NCI-H748 treated with DMSO at 0.1 percent for 48 hours (cell line): ENCODE measurements around the gene ADAR.

Experiments used
- DNase-seq: peaks from one replicate; lab custom pipeline; 2025; lab: John Stamatoyannopoulos, UW

ADAR gene

DNA sequence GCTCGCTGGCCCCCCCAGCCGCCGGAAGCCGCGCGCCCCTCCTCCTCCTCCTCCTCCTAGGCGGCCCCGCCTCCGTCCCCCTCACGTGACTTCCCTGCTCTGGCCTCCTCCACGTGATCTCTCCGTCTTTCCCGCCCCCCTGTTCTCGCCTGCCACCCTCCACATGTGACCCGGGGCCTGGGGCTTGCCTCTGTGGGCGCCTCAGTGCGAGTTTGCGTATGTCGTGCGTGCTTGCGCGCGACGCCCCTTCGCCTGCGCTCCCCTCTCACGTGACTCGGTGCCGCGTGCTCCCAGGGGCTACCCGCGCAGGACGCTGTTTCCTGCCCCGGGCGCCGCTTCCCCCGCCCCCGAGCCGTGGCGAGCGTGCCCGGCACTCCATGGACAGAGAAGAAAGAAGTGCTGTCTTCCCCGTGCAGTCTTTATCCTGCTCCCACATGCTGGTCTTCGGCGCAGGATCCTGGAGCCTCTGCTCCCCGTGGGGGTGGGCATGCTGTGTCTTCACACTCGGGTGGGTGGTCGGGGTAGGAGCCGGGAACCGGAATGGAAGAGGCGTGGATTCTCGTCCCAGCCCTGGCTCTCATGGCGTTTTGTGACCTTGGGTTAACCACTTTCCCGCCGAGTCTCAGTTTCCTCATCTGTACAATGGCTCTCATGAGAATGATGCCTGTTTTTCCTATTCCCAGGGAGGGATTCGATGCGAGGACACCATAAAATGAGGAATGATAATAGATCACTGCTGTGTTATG lies 49.1 kb downstream of the ADAR start:
- DNase-seq = peak; percentile 96

DNA sequence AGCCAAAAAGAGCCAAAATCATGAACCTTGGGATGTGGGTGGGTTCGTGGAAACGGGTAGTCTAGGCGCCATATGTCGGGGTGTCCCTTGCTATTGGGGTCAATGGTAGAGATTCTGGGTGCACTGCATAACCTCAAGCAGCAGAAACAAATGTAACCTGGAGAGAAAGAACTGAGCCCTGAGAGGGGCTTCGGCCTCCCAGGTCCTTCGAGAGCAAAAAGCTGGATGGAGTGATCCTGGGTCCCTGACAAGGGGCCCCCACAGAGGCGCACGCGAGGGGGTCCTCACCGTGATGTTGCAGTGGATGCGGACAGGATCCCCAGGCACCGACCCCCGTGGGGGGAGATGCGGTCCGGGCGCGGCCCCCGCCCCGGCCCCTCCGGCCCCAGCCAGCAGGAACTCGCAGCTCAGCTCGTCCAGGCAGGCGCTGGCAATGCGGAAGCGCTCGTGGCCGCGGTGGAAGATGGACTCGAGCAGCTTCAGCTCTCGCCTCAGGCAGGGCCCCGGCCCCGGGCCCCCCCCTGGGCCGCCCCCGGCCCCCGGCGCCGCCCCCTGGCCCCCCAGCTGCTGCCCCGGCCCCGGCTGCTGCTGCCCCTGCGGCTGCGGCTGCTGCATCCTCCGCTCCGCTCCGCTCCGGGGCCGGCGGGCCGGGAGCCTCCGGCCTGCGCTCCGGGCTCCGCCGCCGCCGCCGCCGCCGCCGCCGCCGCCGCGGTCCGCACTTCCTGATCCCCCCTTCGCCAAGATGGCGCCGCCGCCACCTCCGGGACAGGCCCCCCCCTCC lies 49.9 kb downstream of the ADAR start, which contains the start of gene UBE2Q1:
Gene UBE2Q1 (minus strand): TSS at position 724 of the 781 bp plus-strand sequence. CDS start 109 bp downstream, at position 615.
- no peak for DNase-seq

DNA sequence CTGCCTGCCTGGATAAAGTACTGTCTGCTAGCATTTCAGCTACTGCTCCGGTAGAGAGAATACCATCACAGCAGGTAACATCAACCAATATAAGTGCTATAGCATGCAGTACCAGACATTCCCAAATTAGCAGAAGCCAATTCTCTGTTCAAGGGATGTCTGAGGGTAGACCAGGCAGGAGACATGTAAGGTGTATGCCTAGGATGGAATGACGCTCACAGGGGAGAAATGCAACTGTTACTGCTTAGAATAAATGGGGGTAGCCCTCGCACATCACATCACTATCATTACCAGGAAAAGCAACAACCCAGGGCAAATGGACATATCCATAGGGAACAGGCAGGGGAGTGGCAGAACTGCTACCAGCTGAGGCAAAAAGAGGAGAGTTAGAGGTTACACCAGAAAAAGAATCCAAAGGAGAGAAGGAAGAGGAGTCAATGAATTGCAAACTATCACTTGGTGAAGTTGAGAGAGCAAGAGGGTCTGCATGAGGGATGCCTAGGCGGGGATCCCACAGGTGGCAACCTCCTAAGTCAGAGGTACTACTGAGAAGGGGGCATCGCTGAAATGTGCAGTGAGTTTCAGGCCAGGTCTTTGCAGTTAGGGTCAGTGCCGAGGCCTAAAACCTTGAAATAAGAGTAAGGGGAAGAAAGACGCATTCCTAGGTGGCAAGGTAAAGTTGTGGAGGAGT lies 50.6 kb downstream of the ADAR start:
- DNase-seq = no peak

DNA sequence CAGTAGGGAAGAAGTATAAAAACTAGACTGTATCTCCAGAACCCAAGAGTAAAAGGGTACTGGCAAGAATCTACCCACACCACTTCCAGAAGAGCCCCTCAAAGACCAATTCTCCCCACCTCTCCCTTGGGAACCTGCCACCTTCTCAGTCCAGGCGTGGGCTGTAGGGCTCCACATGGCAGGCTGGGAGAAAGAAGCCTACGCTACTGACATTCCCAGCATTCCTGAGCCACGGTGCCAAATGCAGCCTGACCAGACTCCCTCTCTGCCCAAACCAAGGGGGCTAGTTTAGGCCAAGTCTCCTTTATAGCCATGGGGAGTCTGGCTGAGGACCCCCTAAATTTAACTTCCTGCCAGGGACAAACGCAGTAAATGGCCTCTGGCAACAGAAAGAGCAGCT lies 51.6 kb downstream of the ADAR start:
- DNase-seq = no peak

DNA sequence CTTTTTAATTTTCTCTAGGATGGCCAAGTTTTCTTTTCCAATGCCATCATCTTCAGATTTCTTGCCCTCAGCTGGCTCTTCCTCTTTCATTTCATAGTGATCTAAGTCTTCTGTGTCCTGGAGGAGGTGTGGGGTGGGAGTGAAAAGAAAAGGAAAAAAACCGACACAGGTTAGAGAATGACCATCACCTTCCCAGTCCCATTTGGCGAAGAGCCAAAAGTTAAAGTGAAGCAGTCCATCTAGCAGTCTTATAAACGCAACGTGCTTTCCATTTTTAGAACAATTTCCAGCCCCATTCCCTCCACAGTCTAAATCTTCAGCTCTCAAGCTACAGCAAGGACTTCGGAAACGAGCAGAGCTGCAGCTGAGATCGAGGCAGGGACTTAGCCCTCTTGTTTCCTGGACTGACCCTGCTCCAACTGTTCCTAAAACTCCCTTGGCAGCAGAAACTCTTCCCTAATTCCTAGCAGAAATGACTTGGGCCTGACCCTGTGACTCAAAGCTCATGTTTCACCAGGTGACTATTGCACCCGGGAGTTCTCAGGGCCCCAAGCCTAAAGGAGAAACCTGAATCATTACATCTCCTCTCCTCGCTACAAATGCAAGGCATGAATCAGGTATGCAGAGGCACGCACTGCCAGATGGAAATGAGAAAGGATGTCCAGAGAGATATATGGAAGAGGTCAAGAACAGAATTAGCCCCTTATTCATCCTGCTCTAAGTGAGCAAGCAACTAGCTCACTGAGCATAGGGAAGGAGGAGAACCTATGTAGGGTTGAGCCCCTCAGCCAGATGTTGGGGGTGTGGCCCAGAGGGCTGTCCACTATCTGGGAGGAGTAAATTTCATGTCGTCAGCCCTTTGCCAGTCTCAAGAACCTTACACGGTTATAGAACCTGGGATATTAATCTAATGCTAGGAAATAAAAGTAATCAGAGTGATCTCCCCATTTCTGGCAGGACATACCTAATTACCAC lies 54.6 kb downstream of the ADAR start:
- DNase-seq = no peak

DNA sequence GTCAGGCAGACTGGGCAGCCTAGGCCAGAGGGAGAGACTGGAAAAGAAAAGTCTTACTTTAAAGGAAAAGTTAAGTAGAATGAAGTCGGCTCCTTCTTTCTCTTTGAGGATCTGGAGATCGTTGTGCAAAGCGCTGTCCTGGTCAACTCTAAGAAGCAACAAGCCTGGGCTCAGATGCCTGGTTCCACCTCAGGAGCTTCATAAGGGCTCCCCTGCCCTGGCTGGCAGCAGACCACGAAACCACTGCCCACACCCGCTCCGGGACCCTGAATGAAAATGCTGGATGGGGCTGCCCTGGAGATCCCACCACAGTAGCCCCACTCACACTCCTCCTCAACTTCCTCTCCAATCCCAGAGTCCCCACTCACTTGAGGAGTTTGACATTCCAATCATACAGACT lies 56.0 kb downstream of the ADAR start:
- DNase-seq = no peak

DNA sequence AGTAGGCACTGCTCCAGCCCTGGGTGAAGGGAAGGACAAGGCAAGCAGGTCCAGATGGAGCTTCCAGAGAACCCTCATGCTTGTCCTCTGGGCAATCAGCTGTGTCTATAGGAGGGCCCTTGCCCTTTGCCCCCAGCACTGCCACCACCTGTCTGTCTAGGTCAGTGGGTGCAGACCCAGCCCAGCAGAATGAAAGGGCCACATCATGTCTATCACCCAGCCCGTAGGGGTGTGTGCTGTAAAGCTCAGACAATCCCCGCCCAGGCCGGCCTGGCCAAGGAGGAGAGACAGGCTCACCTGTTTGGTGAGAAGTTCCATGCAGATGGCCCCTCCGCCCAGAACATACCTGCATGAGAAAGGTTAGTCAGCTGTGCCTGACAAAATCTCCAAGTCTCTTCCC lies 56.5 kb downstream of the ADAR start:
- no peak for DNase-seq

DNA sequence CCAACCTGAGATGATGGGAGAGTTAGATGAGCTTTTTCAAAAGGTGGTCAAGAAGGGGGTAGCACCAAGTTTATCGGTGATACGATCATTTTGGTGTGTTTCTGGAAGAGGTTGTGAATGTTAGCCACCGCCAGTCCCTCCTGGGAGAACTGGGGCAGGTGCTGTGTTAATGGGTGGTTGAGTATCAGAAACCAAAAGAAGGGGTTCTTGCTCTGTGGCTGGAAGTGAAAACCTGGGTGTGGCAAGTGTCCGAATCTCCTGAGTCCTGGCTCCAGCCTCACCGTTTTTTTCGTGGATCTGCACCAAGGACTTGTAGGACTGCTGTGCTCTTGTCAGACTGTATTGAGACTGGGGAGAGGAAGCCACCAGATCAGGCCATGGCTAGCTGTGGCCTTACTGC lies 57.3 kb downstream of the ADAR start:
- DNase-seq = no peak

DNA sequence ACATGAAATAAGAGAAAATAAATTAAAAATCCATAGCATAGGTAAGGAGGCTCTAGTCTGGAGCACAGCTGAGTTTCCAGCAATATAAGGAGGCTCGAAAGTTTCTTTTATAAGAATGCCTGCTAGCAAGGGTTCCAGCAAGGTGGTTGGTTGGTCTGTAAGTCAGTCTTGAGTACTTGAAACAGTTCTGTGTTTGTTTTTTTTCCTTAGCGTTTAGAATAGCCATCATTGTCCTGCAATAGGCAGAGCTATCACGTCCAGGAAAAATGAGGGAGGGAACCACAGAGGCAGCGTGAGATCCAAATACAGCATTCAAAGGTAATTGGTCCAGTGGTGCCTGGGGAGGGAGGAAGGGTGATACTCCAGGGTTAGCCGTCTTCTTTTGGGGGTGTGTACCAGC lies 57.9 kb downstream of the ADAR start:
- DNase-seq = no peak

DNA sequence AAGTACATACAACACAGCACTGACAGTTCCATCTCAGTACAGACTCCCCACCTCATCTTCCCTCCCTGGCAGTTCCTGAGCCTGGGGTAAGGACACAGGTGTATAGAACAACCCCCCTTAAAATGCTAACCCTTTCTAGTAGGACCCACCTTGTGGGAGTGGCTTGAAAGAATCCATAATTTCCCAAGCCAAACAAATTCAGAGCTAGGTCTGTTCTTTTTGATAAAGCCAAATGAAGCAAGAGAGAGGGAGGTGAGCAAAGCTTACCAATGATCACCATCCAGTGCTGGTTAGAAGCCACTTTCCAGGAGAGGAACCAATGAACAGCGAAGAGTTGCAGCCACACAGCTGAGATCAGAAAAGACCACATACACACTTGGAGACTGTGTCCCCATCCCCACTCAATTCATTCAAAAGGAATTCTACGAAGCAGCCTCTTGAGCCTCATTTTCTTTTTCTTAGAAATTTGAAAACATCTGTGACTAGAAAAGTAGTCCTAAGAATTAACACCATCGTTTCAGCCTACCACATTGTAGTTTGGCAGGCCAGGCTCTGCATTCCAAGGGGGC lies 58.7 kb downstream of the ADAR start:
- DNase-seq = no peak

DNA sequence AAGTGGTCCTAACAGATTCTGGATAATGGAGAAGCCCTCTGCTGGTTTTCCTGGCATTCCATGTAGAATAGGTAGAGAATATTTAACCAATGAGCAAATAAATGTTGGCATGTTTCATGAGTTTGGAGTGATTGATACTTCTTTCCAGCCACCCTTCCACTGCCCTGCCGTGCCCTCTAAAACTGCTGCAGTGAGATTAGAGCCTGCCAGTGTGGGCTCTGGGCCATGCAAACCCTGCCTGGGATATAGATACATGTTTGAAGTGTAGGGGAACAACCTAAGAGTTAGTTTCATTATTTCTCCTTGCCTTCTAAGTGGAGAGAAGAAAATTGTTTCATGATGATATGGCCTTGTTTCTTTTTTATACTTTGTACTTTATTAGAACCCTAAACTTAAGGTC lies 60.0 kb downstream of the ADAR start:
- DNase-seq = no peak

DNA sequence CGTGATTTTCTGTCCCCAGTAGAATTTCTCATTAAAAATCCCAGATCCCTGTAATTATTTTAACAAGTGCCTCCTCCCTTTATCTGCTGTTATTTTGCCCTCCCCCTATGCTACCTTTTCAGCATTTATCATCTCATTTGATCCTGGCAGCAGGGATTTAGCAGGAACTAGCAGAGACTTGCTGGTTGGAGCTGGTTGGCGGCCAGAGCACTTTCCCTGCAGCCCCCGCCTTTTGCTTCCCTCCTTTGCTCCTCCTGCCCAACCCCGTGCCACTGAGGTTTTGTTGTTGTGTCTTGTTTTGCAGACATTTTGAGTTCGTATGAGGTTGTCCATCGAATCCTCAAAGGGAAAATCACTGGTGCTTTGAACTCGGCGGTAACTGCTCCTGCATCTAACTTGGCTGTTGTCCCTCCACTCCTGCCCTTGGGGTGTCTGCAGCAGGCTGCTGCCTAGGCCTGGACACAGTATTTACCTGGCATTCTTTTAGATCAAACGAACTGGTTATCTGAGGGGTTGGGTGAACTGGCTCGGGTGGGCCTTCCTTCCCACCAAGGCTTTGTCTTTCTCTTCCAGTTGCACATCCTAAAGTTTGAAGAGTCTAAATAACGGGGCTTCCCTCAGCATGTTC lies 60.8 kb downstream of the ADAR start:
- no peak for DNase-seq

DNA sequence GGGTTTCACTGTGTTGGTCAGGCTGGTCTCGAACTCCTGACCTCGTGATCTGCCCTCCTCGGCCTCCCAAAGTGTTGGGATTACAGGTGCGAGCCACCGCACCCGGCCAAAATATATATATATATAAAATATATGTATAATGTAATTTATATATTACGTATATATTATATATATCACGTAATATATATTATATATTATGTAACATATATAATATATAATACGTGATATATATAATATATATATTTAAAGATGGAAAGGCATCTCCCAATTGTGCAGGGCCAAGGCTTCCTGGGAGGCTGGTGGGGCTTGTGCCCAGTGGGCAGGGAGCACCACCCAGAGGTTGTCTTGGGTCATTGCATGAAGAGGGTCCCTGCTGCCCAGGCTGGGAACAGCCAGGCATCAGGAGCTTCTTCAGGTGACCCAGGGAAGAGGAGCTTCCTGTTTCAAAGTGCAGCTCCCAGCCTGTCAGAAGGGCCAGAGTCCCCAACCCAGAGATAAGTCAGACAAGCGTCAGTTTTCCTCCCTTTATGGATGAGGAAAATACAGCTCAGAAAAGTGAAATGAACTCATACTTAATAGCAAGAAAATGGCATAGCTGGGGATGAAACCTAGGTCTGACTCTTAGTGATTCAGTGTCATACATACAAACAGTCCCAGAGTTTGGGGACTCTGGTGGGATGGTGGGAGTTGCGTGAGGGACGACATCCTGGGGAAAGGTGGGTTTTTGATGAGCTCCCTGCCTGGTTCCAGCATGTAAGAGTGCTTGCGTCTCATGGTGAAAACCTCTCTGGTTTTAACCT lies 61.5 kb downstream of the ADAR start:
- peak; percentile 38 for DNase-seq

DNA sequence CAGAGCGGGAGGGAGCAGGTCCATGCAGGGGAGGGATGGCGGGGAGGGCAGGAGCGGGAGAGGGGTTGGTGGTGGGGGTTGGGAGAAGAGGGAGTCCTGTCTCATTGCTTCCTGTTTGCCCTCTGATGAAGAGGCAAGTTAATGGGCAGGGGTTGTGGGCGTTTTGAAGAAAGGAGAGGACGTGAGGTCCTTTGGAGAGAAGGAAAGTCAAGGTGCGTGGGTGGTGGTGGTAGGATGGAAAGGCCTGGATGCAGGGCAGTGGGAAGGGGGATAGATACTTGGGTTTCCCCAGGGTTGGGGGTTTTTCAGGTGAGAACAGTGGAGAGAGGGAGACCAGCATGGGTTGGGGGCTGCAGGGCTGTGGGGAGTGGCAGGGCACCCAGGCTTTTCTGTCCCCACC lies 66.8 kb downstream of the ADAR start:
- no peak for DNase-seq

DNA sequence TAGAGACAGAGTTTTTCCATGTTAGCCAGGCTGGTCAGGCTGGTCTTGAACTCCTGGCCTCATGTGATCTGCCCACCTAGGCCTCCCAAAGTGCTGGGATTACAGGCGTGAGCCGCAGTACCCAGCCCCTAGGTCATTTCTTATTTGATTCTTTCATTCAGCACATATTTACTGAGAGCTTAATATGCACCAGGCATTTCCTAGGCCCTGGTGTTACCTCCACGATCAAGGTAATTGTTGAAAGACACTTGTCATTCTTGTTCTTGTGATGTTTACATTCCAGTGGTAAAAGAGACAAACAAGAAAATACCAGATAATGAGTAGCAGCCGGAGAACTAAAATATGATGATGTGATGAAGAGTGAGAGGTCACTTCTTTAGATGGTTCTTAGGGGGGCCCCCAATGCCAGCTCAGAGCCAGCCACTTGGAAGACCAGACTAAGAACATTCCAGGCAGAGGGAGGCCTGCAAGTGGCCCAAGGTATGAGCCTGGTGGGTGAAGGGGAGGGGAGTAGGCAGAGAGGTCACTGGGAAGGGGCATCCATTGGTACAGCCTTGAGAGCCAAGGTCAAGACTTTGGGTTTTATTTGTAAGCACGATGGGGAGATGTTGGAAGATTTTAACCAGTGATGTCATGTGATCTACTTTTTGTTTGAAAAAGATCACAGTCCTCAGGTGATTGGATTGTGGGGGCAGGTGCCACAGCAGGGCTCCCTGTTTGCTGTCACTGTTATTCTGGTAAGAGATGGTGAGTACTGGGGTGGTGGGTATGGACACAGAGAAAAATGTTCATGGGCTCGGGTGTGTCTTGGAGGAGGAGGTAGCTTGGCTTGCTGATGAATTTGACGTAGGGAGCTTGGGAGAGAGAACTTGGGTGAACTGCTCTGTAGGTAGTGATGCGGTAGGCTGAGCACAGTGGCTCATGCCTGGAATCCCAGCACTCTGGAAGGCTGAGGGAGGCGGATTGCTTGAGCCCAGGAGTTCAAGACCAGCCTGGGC lies 68.2 kb downstream of the ADAR start:
- no peak for DNase-seq

DNA sequence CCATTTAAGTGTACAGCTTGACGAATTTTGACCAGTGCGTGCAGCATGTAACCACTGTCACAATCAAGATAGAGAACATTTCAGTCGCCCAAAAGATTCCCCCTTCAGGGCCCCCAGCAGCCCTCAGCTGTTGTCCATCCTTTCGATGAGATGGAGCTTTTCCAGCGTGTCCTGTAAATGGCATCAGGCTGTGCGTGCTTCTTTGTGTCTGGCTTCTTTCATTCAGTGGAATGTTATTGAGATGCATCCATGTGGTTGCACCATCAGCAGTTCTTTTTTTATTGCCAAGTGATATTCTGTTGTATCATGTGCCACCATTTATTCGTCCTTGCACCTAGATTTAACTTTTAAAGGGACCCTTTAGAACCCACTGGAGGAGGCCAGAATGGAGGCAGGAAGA lies 71.4 kb downstream of the ADAR start:
- DNase-seq = no peak

DNA sequence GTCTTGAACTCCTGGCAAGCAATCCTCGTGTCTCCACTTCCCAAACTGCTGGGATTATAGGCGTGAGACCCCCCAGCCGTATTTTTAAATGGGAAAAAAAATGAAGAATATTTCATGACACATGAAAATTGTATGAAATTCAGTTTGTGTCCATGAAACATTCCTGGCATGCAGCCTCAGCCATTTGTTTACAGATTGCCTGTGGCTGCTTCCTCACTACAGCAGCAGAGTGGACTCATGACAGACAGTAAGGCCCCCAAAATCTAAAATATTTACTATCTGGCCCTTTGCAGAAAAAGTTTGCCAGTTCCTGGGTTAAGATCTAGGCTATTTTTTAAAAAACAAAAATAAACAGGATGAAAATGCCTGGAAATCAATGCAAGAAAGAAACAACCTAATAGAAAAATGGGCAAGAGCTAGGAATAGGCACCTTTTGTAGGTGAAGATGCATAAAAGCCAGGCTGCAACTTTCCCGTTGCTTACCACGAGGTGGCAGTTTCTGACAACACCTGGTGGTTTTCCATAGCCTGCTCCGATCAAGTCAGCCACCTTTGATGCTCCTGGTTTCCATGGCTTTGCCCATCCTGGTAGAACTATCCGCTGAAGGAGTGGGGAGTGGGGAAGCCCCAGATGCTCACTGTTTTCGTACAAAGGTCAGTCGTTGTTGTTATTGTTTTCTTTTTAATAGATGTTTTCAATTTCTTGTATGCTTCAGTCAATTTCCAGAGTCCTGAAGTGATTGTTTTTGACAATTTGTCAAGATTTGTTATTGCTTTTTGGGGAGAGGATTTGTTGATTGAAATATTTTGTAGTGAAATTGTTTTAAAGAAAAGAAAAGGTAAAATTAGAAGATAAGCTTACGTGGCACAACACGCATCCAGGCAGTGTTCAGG lies 73.8 kb downstream of the ADAR start:
- DNase-seq = peak; percentile 49
